HepG2 (cell line): Measurements from ENCODE around the gene TNFSF13. TPM values are rescaled to one million over a fixed set of nuclear protein-coding genes. Genes with fewer than 3 reads are reported as not detected.

Source experiments
- EHMT2 ChIP-seq: fragments of 200-600 bp; sonication (generic); IDR thresholded peaks from 2 replicates; pipeline ENCODE4 v1.7.0; 2017; ENCODE audit warnings: antibody characterized with exemption, low read depth, low read length, borderline replicate concordance
- FIP1L1 ChIP-seq: fragments of 200-400 bp; formaldehyde crosslinking; IDR thresholded peaks from 2 replicates; pipeline ENCODE4 v1.6.1; 2018; ENCODE audit warnings: low read depth, mild to moderate bottlenecking, low read length, moderate library complexity, borderline replicate concordance; ENCODE audit not compliant: insufficient read depth
- GLI4 ChIP-seq: sonication (generic); formaldehyde crosslinking; IDR thresholded peaks from 2 replicates; pipeline ENCODE4 v1.5.1; 2020; ENCODE audit warnings: missing genetic modification reagents, mild to moderate bottlenecking, moderate library complexity, borderline replicate concordance
- GPN1 ChIP-seq: sonication (generic); formaldehyde crosslinking; IDR thresholded peaks from 2 replicates; pipeline ENCODE4 v1.5.1; 2020; ENCODE audit warnings: missing genetic modification reagents, borderline replicate concordance
- KDM3A ChIP-seq: IDR thresholded peaks from 2 replicates; pipeline ENCODE4 v1.6.1; 2018; ENCODE audit warnings: low read depth, missing compliant biosample characterization
- MAFG ChIP-seq: sonication (generic); formaldehyde crosslinking; IDR thresholded peaks from 2 replicates; pipeline ENCODE4 v1.5.1; 2020; ENCODE audit warnings: mild to moderate bottlenecking, missing genetic modification reagents
- MBNL3 ChIP-seq: fragments of 250-450 bp; sonication (Bioruptor Pico); conservative IDR thresholded peaks from 2 replicates; pipeline ENCODE4 v1.8.0; 2022; ENCODE audit warnings: mild to moderate bottlenecking, inconsistent platforms
- NR2F6 ChIP-seq, 2 experiments: IDR thresholded peaks; 2 replicates each; pipeline ENCODE4 v1.6.1; 2016; ENCODE audit warnings: antibody characterized with exemption in 1 of 2, mild to moderate bottlenecking in 1 of 2
- PHF5A ChIP-seq: IDR thresholded peaks from one replicate; pipeline ENCODE4 v1.6.1; 2018; ENCODE audit warnings: low read depth, missing genetic modification reagents; ENCODE audit not compliant: unreplicated experiment
- PLSCR1 ChIP-seq: sonication (generic); formaldehyde crosslinking; IDR thresholded peaks from 2 replicates; pipeline ENCODE4 v1.5.0; 2020; ENCODE audit warnings: missing genetic modification reagents, mild to moderate bottlenecking, borderline replicate concordance
- REL ChIP-seq: sonication (generic); formaldehyde crosslinking; conservative IDR thresholded peaks from 2 replicates; pipeline ENCODE4 v1.8.0; 2022; ENCODE audit warnings: mild to moderate bottlenecking, missing genetic modification reagents, moderate library complexity
- SP4 ChIP-seq: sonication (generic); formaldehyde crosslinking; IDR thresholded peaks from 2 replicates; pipeline ENCODE4 v1.8.1; 2023; ENCODE audit warnings: mild to moderate bottlenecking, missing genetic modification reagents
- ZNF143 ChIP-seq: sonication (generic); formaldehyde crosslinking; IDR thresholded peaks from 2 replicates; pipeline ENCODE4 v1.4.0; 2020; ENCODE audit warnings: missing genetic modification reagents
- ZSCAN22 ChIP-seq: sonication (generic); formaldehyde crosslinking; IDR thresholded peaks from 2 replicates; pipeline ENCODE4 v1.4.0; 2020; ENCODE audit warnings: mild to moderate bottlenecking, missing genetic modification reagents
- polyA plus RNA-seq, 8 experiments: library from polyadenylated mRNA; depleted of rRNA in 3 of 8; stranded (reverse) in 7 of 8; unstranded in 1 of 8; fragments of >200 nt; fragmentation: Illumina TruSeq in 4 of 8; extraction: Trizol in 4 of 8; gene quantifications; 2 replicates each; pipeline versions ENCODE4 v1.2.1 to v1.2.3, GENCODE V29; 2011 to 2016; ENCODE audit warnings: low read depth in 4 of 8, missing spikeins in 1 of 8, mixed read lengths in 1 of 8; ENCODE audit not compliant: insufficient read depth in 1 of 8
- total RNA-seq, 5 experiments: library from RNA; depleted of rRNA; stranded (reverse); fragments of >200 nt; fragmentation: Illumina TruSeq; extraction: Trizol; gene quantifications; 2 replicates each; pipeline ENCODE4 v1.2.3, GENCODE V29; 2016; ENCODE audit warnings: low read depth in 1 of 5
- TF ChIP-seq, protein P1 (sequence below): sonication (generic); formaldehyde crosslinking; IDR thresholded peaks from 2 replicates; pipeline ENCODE4 v1.8.1; 2022; ENCODE audit warnings: mild to moderate bottlenecking, missing genetic modification reagents
- TF ChIP-seq, protein P2 (sequence below): sonication (generic); formaldehyde crosslinking; IDR thresholded peaks from 2 replicates; pipeline ENCODE4 v1.4.0; 2020; ENCODE audit warnings: mild to moderate bottlenecking, missing genetic modification reagents
- TF ChIP-seq, protein P3 (sequence below): fragments of 450-650 bp; IDR thresholded peaks from 2 replicates; pipeline ENCODE4 v1.6.1; 2017

Gene TNFSF13
- total and polyA plus RNA-seq, 2 of the 13 experiments (the other 11 are each of a cell fraction or from before 2014, with no cell fraction given) = 2.5 to 3.3 TPM

GRCh38 chr17:7572588-7573323, 14.2 kb downstream of the TNFSF13 start (continued):
- TF ChIP-seq, protein P1, sequence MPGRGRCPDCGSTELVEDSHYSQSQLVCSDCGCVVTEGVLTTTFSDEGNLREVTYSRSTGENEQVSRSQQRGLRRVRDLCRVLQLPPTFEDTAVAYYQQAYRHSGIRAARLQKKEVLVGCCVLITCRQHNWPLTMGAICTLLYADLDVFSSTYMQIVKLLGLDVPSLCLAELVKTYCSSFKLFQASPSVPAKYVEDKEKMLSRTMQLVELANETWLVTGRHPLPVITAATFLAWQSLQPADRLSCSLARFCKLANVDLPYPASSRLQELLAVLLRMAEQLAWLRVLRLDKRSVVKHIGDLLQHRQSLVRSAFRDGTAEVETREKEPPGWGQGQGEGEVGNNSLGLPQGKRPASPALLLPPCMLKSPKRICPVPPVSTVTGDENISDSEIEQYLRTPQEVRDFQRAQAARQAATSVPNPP (CRISPR knock-in tag) = 0 out of 2 replicates have a peak, but pooled peaks have one; percentile 6
- TF ChIP-seq REL (CRISPR knock-in tag) = peak; percentile 83; the same call in 1 of the 2 replicates
- no peak for TF ChIP-seq PHF5A
- TF ChIP-seq FIP1L1 = no peak
- TF ChIP-seq GLI4 (CRISPR knock-in tag) = no peak
- TF ChIP-seq, protein P2, sequence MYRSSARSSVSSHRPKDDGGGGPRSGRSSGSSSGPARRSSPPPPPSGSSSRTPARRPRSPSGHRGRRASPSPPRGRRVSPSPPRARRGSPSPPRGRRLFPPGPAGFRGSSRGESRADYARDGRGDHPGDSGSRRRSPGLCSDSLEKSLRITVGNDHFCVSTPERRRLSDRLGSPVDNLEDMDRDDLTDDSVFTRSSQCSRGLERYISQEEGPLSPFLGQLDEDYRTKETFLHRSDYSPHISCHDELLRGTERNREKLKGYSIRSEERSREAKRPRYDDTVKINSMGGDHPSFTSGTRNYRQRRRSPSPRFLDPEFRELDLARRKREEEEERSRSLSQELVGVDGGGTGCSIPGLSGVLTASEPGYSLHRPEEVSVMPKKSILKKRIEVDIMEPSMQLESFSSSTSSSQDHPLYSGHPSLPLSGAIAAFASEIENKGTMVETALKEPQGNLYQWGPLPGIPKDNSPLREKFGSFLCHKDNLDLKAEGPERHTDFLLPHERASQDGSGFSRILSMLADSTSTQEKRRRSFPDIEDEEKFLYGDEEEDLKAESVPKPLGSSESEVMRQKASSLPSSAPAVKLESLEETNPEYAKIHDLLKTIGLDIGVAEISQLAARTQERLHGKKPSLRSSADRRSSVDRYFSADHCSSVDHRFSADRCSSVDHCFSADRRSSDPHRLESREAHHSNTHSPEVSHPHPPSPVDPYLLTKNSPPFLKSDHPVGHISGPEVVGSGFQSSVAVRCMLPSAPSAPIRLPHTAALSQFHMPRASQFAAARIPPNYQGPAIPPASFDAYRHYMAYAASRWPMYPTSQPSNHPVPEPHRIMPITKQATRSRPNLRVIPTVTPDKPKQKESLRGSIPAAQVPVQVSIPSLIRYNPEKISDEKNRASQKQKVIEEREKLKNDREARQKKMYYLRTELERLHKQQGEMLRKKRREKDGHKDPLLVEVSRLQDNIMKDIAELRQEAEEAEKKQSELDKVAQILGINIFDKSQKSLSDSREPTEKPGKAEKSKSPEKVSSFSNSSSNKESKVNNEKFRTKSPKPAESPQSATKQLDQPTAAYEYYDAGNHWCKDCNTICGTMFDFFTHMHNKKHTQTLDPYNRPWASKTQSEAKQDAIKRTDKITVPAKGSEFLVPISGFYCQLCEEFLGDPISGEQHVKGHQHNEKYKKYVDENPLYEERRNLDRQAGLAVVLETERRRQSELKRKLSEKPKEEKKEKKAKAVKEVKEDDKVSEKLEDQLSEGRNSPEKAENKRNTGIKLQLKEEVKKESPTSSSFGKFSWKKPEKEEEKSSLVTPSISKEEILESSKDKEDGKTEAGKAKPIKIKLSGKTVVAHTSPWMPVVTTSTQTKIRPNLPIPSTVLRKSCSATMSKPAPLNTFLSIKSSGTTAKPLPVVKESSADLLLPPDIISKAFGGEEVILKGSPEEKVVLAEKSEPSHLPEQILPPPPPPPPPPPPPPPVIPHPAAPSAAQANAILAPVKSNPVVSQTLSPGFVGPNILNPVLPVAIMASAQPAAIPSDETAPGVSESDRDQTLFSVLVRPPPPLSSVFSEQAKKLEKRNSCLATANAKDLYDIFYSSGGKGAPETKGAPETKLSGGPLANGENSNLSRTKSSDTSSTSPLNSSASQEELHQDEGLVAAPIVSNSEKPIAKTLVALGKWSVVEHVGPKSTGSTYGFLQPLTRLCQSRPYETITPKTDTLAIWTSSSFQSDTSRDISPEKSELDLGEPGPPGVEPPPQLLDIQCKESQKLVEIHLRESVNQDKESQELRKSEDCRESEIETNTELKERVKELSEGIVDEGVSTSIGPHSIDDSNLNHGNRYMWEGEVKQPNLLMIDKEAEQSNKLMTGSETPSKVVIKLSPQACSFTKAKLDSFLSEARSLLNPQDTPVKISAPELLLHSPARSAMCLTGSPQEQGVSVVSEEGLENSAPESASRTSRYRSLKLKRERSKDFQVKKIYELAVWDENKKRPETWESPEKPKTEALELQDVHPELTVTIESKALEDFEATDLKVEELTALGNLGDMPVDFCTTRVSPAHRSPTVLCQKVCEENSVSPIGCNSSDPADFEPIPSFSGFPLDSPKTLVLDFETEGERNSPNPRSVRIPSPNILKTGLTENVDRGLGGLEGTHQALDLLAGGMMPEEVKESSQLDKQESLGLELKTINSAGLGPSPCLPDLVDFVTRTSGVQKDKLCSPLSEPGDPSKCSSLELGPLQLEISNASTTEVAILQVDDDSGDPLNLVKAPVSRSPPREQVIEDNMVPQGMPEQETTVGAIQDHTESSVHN (CRISPR knock-in tag) = no peak
- no peak for TF ChIP-seq PLSCR1
- no peak for TF ChIP-seq KDM3A (CRISPR knock-in tag)
- no peak for TF ChIP-seq ZSCAN22 (CRISPR knock-in tag)
- no peak for TF ChIP-seq ZNF143 (CRISPR knock-in tag)
- TF ChIP-seq NR2F6 (IDR thresholded peaks at IDR 0.05) = no peak
- no peak for TF ChIP-seq NR2F6 (CRISPR knock-in tag; IDR thresholded peaks at IDR 0.05)
- TF ChIP-seq, protein P3, sequence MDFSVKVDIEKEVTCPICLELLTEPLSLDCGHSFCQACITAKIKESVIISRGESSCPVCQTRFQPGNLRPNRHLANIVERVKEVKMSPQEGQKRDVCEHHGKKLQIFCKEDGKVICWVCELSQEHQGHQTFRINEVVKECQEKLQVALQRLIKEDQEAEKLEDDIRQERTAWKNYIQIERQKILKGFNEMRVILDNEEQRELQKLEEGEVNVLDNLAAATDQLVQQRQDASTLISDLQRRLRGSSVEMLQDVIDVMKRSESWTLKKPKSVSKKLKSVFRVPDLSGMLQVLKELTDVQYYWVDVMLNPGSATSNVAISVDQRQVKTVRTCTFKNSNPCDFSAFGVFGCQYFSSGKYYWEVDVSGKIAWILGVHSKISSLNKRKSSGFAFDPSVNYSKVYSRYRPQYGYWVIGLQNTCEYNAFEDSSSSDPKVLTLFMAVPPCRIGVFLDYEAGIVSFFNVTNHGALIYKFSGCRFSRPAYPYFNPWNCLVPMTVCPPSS = no peak
- TF ChIP-seq MAFG (CRISPR knock-in tag) = no peak
- peak; percentile 80; the same call in 1 of the 2 replicates for TF ChIP-seq MBNL3 (CRISPR knock-in tag)
- TF ChIP-seq GPN1 (CRISPR knock-in tag) = no peak
- no peak for TF ChIP-seq EHMT2
- peak; percentile 92; the same call in 1 of the 2 replicates for TF ChIP-seq SP4
